HG03064 (cell line): ENCODE data around the gene C3.
"Not testable (repeated sequence)": the region's sequence is repeated elsewhere in the genome, so short reads cannot be mapped to it uniquely, and the experiment has no call there.

Experiments
- ATAC-seq: cut with Tn5 transposase; IDR thresholded peaks from one replicate; pipeline ENCODE4 v1.9.1; 2021; ENCODE audit warnings: low read depth; ENCODE audit not compliant: unreplicated experiment

The C3 gene

DNA sequence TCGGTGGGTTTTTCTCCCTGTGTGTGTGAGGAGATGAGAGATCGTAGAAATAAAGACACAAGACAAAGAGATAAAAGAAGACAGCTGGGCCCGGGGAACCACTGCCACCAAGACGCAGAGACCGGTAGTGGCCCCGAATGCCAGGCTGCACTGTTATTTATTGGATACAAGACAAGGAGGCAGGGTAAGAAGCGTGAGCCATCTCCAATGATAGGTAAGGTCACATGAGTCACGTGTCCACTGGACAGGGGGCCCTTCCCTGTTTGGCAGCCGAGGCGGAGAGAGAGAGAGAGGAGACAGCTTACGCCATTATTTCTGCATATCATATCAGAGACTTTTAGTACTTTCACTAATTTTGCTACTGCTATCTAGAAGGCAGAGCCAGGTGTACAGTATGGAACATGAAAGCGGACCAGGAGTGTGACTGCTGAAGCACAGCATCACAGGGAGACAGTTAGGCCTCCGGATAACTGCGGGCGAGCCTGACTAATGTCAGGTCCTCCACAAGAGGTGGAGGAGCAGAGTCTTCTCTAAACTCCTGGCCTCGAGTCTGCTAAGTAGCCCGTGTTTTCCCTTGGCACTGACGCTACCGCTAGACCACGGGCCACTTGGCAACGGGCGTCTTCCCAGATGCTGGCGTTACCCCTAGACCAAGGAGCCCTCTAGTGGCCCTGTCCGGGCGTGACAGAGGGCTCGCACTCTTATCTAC, 87.5 kb downstream of the C3 start:
- not testable (repeated sequence) for ATAC-seq

- peak; percentile 65 for ATAC-seq
These were observed 88.3 kb downstream of the C3 start for GRCh38 chr19:6632002-6632621.
